ENCODE data around the gene CCDC43.
A peak's percentile ranks its signal among the peaks of the same experiment; 100 is the strongest.
"Not testable (repeated sequence)": the region's sequence is repeated elsewhere in the genome, so short reads cannot be mapped to it uniquely, and the experiment has no call there.

Gene CCDC43

GRCh38 chr17:44689477-44690217 is at the start of gene CCDC43:
Gene CCDC43 (minus strand): TSS chr17:44689776. CDS start chr17:44689753, 23 bp downstream.
- DNase-seq, result peak; percentile 93

- no peak for DNase-seq
Observed at GRCh38 chr17:44738214-44738906, 48.8 kb upstream of the CCDC43 start.

GRCh38 chr17:44736551-44737240 is 47.1 kb upstream of the CCDC43 start:
- DNase-seq, result no peak

GRCh38 chr17:44734272-44734671 is 44.7 kb upstream of the CCDC43 start:
- DNase-seq, result no peak

- DNase-seq, result no peak
Observed at GRCh38 chr17:44733753-44734152, 44.2 kb upstream of the CCDC43 start.

- not testable (repeated sequence) for DNase-seq
Observed at GRCh38 chr17:44726121-44726520, 36.5 kb upstream of the CCDC43 start.

GRCh38 chr17:44722254-44722653 is 32.7 kb upstream of the CCDC43 start:
- no peak for DNase-seq

- no peak for DNase-seq
Observed at GRCh38 chr17:44719444-44719843, 29.9 kb upstream of the CCDC43 start.

GRCh38 chr17:44708401-44709263 is 19.1 kb upstream of the CCDC43 start, which contains the start of gene DBF4B:
Gene DBF4B (plus strand): TSS chr17:44708665. CDS start chr17:44708821, 156 bp downstream.
- DNase-seq, result peak; percentile 77

- DNase-seq, result no peak
Observed at GRCh38 chr17:44707755-44708400, 18.3 kb upstream of the CCDC43 start.

GRCh38 chr17:44700288-44700687 is 10.7 kb upstream of the CCDC43 start:
- DNase-seq, result not testable (repeated sequence)

GRCh38 chr17:44693609-44694008 is 4.0 kb upstream of the CCDC43 start:
- no peak for DNase-seq

- DNase-seq, result not testable (repeated sequence)
Observed at GRCh38 chr17:44690746-44691306, 1.2 kb upstream of the CCDC43 start.

- DNase-seq, result no peak
Observed at GRCh38 chr17:44688675-44689476, 700 bp downstream of the CCDC43 start.

GRCh38 chr17:44688200-44688599 is 1.4 kb downstream of the CCDC43 start:
- no peak for DNase-seq

- no peak for DNase-seq
Observed at GRCh38 chr17:44687756-44688155, 1.8 kb downstream of the CCDC43 start.

GRCh38 chr17:44683303-44683702 is 6.3 kb downstream of the CCDC43 start:
- not testable (repeated sequence) for DNase-seq

- no peak for DNase-seq
Observed at GRCh38 chr17:44677136-44677535, 12.4 kb downstream of the CCDC43 start.

GRCh38 chr17:44673893-44674292 is 15.7 kb downstream of the CCDC43 start:
- DNase-seq, result no peak

GRCh38 chr17:44672479-44673093 is 17.0 kb downstream of the CCDC43 start:
- DNase-seq, result no peak
